ENCODE data around the gene RIMS3. TPM values are rescaled to one million over a fixed set of nuclear protein-coding genes. Genes with fewer than 3 reads are reported as not detected.

Gene RIMS3
- total and polyA plus RNA-seq, 2 donors from 2014 or later = 1.6 to 6.2 TPM

GRCh38 chr1:40620586-40621210 is 44.8 kb downstream of the RIMS3 start:
- DNase-seq (no peak), FAIRE-seq (no peak)
- H3K27me3 ChIP-seq (ENCODE audit: control insufficient read depth, insufficient read depth, low read length) = no peaks in the 10 kb centered on the region
- no peaks in the 10 kb centered on the region for H3K36me3 ChIP-seq (ENCODE audit: control insufficient read depth in 2 of 3, insufficient read depth in 3 of 3, low read length in 3 of 3)
- H3K27ac ChIP-seq (ENCODE audit: low read depth in 2 of 2, low read length in 2 of 2) = no peak overlapping the region
- no peak overlapping the region for H3K9ac ChIP-seq (ENCODE audit: low read length in 3 of 3)
- H3K9me3 ChIP-seq (ENCODE audit: control insufficient read depth in 2 of 3, insufficient read depth in 1 of 3, low read length in 3 of 3) = no peaks in the 10 kb centered on the region
- H3K4me1 ChIP-seq (ENCODE audit: control insufficient read depth in 2 of 3, insufficient read depth in 2 of 3, low read depth in 1 of 3, low read length in 3 of 3) = no peaks in the 10 kb centered on the region
- intact Hi-C loops (cut with DNase I) = no loop called here
- TF ChIP-seq CTCF (IDR thresholded peaks at IDR 0.05; ENCODE audit: borderline replicate concordance, extremely low read depth, insufficient read depth) = no peak
- no peak overlapping the region for H3K4me3 ChIP-seq (ENCODE audit: low read length in 3 of 3)

- intact Hi-C loops (cut with DNase I) = no loop called here
- Histone ChIP-seq H3K27ac (ENCODE audit: low read depth in 2 of 2, low read length in 2 of 2) (no peak overlapping the region), H3K9me3 (ENCODE audit: control insufficient read depth in 2 of 3, insufficient read depth in 1 of 3, low read length in 3 of 3) (no peaks in the 10 kb centered on the region), H3K27me3 (ENCODE audit: control insufficient read depth, insufficient read depth, low read length) (no peaks in the 10 kb centered on the region), H3K4me1 (ENCODE audit: control insufficient read depth in 2 of 3, insufficient read depth in 2 of 3, low read depth in 1 of 3, low read length in 3 of 3) (no peaks in the 10 kb centered on the region), H3K4me3 (ENCODE audit: low read length in 3 of 3) (no peak overlapping the region), H3K9ac (ENCODE audit: low read length in 3 of 3) (no peak overlapping the region), H3K36me3 (ENCODE audit: control insufficient read depth in 2 of 3, insufficient read depth in 3 of 3, low read length in 3 of 3) (no peaks in the 10 kb centered on the region)
- FAIRE-seq (no peak), DNase-seq (no peak)
- TF ChIP-seq CTCF (IDR thresholded peaks at IDR 0.05; ENCODE audit: borderline replicate concordance, extremely low read depth, insufficient read depth) = no peak
Measured at GRCh38 chr1:40620150-40620549, 45.3 kb downstream of the RIMS3 start.

- intact Hi-C loops (cut with DNase I) = loop anchor here (10.0 kb wide), 1 partner anchor 237 kb away; no protein-coding TSS in a partner anchor
- DNase-seq (no peak), FAIRE-seq (no peak)
- H3K36me3 ChIP-seq (ENCODE audit: control insufficient read depth in 2 of 3, insufficient read depth in 3 of 3, low read length in 3 of 3) = no peaks in the 10 kb centered on the region
- no peak overlapping the region for H3K9ac ChIP-seq (ENCODE audit: low read length in 3 of 3)
- H3K27ac ChIP-seq (ENCODE audit: low read depth in 2 of 2, low read length in 2 of 2) = no peak overlapping the region
- H3K4me3 ChIP-seq (ENCODE audit: low read length in 3 of 3) = no peak overlapping the region
- no peaks in the 10 kb centered on the region for H3K9me3 ChIP-seq (ENCODE audit: control insufficient read depth in 2 of 3, insufficient read depth in 1 of 3, low read length in 3 of 3)
- no peaks in the 10 kb centered on the region for H3K27me3 ChIP-seq (ENCODE audit: control insufficient read depth, insufficient read depth, low read length)
- no peak for TF ChIP-seq CTCF (IDR thresholded peaks at IDR 0.05; ENCODE audit: borderline replicate concordance, extremely low read depth, insufficient read depth)
- no peaks in the 10 kb centered on the region for H3K4me1 ChIP-seq (ENCODE audit: control insufficient read depth in 2 of 3, insufficient read depth in 2 of 3, low read depth in 1 of 3, low read length in 3 of 3)
Measured at GRCh38 chr1:40618108-40618507, 47.4 kb downstream of the RIMS3 start.
